Measurements from ENCODE around the gene EXOC4.

DNA sequence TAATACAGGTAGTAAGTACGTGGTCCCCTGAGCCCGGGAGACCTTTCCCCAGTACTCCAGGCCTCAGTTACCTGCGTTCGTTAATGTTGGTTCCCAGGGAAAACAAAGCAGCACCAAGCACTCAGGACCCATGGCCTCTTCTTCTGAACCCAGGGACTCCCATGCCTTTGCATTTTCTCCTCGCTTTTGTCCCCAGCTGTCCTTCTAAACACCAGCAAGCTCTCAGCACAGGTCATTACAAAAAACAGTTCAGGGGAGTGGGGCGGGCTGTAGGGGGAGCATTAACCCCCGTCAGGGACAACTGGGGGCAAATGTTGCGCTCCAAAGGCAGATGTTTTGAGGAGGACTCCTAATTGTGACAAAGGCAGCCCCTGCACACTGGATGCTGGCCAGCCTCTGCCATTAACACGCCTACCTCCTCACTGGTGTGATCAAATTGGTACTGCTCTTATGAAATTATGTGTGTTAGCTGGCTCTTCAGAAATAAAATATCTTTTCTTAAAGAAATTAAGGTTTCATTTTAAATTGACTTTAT, 793.8 kb downstream of the EXOC4 start:
- TF ChIP-seq, protein P1, sequence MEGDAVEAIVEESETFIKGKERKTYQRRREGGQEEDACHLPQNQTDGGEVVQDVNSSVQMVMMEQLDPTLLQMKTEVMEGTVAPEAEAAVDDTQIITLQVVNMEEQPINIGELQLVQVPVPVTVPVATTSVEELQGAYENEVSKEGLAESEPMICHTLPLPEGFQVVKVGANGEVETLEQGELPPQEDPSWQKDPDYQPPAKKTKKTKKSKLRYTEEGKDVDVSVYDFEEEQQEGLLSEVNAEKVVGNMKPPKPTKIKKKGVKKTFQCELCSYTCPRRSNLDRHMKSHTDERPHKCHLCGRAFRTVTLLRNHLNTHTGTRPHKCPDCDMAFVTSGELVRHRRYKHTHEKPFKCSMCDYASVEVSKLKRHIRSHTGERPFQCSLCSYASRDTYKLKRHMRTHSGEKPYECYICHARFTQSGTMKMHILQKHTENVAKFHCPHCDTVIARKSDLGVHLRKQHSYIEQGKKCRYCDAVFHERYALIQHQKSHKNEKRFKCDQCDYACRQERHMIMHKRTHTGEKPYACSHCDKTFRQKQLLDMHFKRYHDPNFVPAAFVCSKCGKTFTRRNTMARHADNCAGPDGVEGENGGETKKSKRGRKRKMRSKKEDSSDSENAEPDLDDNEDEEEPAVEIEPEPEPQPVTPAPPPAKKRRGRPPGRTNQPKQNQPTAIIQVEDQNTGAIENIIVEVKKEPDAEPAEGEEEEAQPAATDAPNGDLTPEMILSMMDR (CRISPR knock-in tag; IDR thresholded peaks at IDR 0.05) = no peak
- TF ChIP-seq POLR2A (IDR thresholded peaks at IDR 0.05; ENCODE audit: insufficient read depth in 1 of 2, low read depth in 2 of 2, low read length in 2 of 2) (no peak), GABPA (IDR thresholded peaks at IDR 0.05; ENCODE audit: low read depth, low read length) (no peak), GABPA (CRISPR knock-in tag; IDR thresholded peaks at IDR 0.05; ENCODE audit: low read depth) (no peak), EP300 (IDR thresholded peaks at IDR 0.05; ENCODE audit: low read depth in 2 of 2, low read length in 2 of 2) (no peak), EP300 (CRISPR knock-in tag; IDR thresholded peaks at IDR 0.05; ENCODE audit: borderline replicate concordance) (no peak), MEIS2 (CRISPR knock-in tag; IDR thresholded peaks at IDR 0.05) (no peak), ZNF326 (CRISPR knock-in tag; IDR thresholded peaks at IDR 0.05; ENCODE audit: borderline replicate concordance) (no peak), TCF7 (IDR thresholded peaks at IDR 0.05; ENCODE audit: low read depth) (no peak)

Data from HepG2 (cell line).